Suprapubic skin (tissue), 3 donors: ENCODE data around the gene CLEC9A.

ENCODE experiments used
- POLR2AphosphoS5 ChIP-seq, 3 donors: sonication (generic); formaldehyde crosslinking; IDR thresholded peaks; one replicate each; pipeline ENCODE4 v1.6.1; 2017; ENCODE audit warnings: antibody characterized with exemption in 3 of 3
- TF ChIP-seq, protein P1 (sequence below), 2 donors: fragments of 200-600 bp in 1 of 2; fragments of 450-650 bp in 1 of 2; sonication (generic) in 1 of 2; IDR thresholded peaks; one replicate each; pipeline ENCODE4 v1.5.1; 2016 to 2019; ENCODE audit warnings: antibody characterized with exemption in 2 of 2, mild to moderate bottlenecking in 1 of 2, moderate library complexity in 1 of 2

DNA sequence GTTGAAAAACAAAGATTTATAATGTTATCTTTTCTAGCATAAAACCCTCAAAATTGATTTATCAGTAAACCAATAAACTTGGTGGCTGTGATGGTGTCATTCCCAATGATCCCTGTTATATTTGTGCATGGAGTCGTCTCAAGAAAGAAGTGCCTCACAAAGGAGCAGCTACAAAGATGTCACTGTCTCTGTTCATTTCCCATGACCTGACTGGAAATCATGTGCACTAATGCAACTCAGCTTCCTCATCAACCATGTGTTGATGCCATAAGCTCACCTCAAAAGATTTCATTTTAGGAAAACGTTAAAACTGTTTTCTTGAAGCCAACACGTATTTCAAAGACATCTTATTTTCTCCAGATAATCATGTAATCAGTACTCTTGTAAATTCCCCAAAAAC, 39.5 kb downstream of the CLEC9A start:
- TF ChIP-seq, protein P1, sequence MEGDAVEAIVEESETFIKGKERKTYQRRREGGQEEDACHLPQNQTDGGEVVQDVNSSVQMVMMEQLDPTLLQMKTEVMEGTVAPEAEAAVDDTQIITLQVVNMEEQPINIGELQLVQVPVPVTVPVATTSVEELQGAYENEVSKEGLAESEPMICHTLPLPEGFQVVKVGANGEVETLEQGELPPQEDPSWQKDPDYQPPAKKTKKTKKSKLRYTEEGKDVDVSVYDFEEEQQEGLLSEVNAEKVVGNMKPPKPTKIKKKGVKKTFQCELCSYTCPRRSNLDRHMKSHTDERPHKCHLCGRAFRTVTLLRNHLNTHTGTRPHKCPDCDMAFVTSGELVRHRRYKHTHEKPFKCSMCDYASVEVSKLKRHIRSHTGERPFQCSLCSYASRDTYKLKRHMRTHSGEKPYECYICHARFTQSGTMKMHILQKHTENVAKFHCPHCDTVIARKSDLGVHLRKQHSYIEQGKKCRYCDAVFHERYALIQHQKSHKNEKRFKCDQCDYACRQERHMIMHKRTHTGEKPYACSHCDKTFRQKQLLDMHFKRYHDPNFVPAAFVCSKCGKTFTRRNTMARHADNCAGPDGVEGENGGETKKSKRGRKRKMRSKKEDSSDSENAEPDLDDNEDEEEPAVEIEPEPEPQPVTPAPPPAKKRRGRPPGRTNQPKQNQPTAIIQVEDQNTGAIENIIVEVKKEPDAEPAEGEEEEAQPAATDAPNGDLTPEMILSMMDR (IDR thresholded peaks at IDR 0.05): no peak
- TF ChIP-seq POLR2AphosphoS5 (IDR thresholded peaks at IDR 0.05): no peak
